Sigmoid colon (tissue), 7 donors: ENCODE data around the gene TRH. TPM values are rescaled to one million over a fixed set of nuclear protein-coding genes. Genes with fewer than 3 reads are reported as not detected.

ENCODE experiments used
- DNase-seq: peaks from one replicate; pipeline ENCODE4 v3.0.0-alpha.2; 2019
- H3K27ac ChIP-seq, 4 donors: fragments of 200-600 bp; sonication (generic); one replicate each; pipeline ENCODE4 v1.5.1; 2016 to 2019; ENCODE audit warnings: mild to moderate bottlenecking in 1 of 4
- H3K27me3 ChIP-seq, 3 donors: fragments of 200-600 bp; sonication (generic); one replicate each; pipeline ENCODE4 v1.5.1; 2019; ENCODE audit warnings: mild to moderate bottlenecking in 1 of 3
- H3K36me3 ChIP-seq, 4 donors: fragments of 200-600 bp; sonication (generic); one replicate each; pipeline ENCODE4 v1.5.1; 2016 to 2019
- H3K4me1 ChIP-seq, 4 donors: fragments of 200-600 bp; sonication (generic); one replicate each; pipeline ENCODE4 v1.5.1; 2017 to 2019
- H3K4me3 ChIP-seq, 4 donors: fragments of 200-600 bp; sonication (generic); one replicate each; pipeline ENCODE4 v1.5.1; 2017 to 2019; ENCODE audit warnings: mild to moderate bottlenecking in 2 of 4, moderate library complexity in 1 of 4
- H3K9me3 ChIP-seq, 4 donors: fragments of 200-600 bp in 3 of 4; sonication (generic) in 3 of 4; one replicate each; pipeline versions ENCODE4 v1.5.1 to v1.6.1; 2013 to 2019
- CTCF ChIP-seq, 4 experiments: fragments of 450-650 bp in 3 of 4; fragments of 200-600 bp in 1 of 4; IDR thresholded peaks; one replicate each; pipeline ENCODE4 v1.5.1; 2016 to 2019; ENCODE audit warnings: antibody characterized with exemption in 4 of 4, mild to moderate bottlenecking in 3 of 4, moderate library complexity in 2 of 4
- EP300 ChIP-seq, 4 donors: sonication (generic); formaldehyde crosslinking; IDR thresholded peaks; one replicate each; pipeline ENCODE4 v1.6.1; 2017; ENCODE audit warnings: antibody characterized with exemption in 4 of 4
- POLR2A ChIP-seq, 2 donors: fragments of 450-650 bp; IDR thresholded peaks; one replicate each; pipeline ENCODE4 v1.6.1; 2016; ENCODE audit warnings: antibody characterized with exemption in 2 of 2, mild to moderate bottlenecking in 2 of 2, moderate library complexity in 2 of 2
- POLR2AphosphoS5 ChIP-seq, 4 donors: sonication (generic); formaldehyde crosslinking; IDR thresholded peaks; one replicate each; pipeline ENCODE4 v1.6.1; 2017; ENCODE audit warnings: antibody characterized with exemption in 4 of 4
- WGBS, 2 donors: extraction: QIAGEN DNeasy Blood & Tissue Kit; methylation state at CpG; one replicate each; pipeline ENCODE4 v1.1.7; 2013; 5-methylcytosine and 5-hydroxymethylcytosine counted together
- intact Hi-C: fragments of 100-400 bp; cut with DNase I; formaldehyde crosslinking; loops from one replicate; pipeline ENCODE4 v1.15.1; 2023
- polyA plus RNA-seq, 3 donors: library from polyadenylated mRNA; stranded (reverse); fragments of 200-250 nt; gene quantifications; one replicate each; pipeline ENCODE4 v1.2.3, GENCODE V29; 2013
- total RNA-seq, 4 donors: library from RNA; depleted of rRNA; stranded (reverse); fragments of >200 nt; gene quantifications; one replicate each; pipeline ENCODE4 v1.1.0, GENCODE V29; 2016
- donor health status: healthy with polysubstance abuse.
- donor health status: Bipolar disorder and iron deficiency.
- donor health status: healthy.

Gene TRH
- total and polyA plus RNA-seq, 7 donors: 0.03 TPM; not detected in 6

GRCh38 chr3:129936757-129937156, 37.8 kb upstream of the TRH start:
- WGBS, 2 donors: 8 to 35% methylated on average over 6 of the region's 6 CpGs
- Histone ChIP-seq H3K4me3 (peak overlapping the region; percentile 1 to 38 (median 35)), H3K27me3 (no peaks in the 10 kb centered on the region), H3K36me3 (no peaks in the 10 kb centered on the region), H3K9me3 (no peaks in the 10 kb centered on the region), H3K27ac (peak overlapping the region in 3 of 4 donors; percentile 51 to 57 (median 55)), H3K4me1 (no peaks in the 10 kb centered on the region)
- no peak for TF ChIP-seq POLR2A (IDR thresholded peaks at IDR 0.05)
- peak; percentile 62 for DNase-seq
- intact Hi-C loops: no loop called here

- no peak overlapping the region for H3K4me3 ChIP-seq
- 94 to 95% methylated on average over 9 of the region's 9 CpGs for WGBS, 2 donors
- no peaks in the 10 kb centered on the region for H3K4me1 ChIP-seq
- TF ChIP-seq EP300 (IDR thresholded peaks at IDR 0.05) (no peak), POLR2AphosphoS5 (IDR thresholded peaks at IDR 0.05) (no peak)
- intact Hi-C loops: no loop called here
- no peaks in the 10 kb centered on the region for H3K27me3 ChIP-seq
- DNase-seq: no peak
- no peaks in the 10 kb centered on the region for H3K9me3 ChIP-seq
- no peaks in the 10 kb centered on the region for H3K36me3 ChIP-seq
- H3K27ac ChIP-seq: no peak overlapping the region
Observed at GRCh38 chr3:129937717-129938116, 36.8 kb upstream of the TRH start.

GRCh38 chr3:129938140-129938930, 36.2 kb upstream of the TRH start:
- Histone ChIP-seq H3K4me3 (no peak overlapping the region), H3K9me3 (no peaks in the 10 kb centered on the region), H3K36me3 (no peaks in the 10 kb centered on the region), H3K27ac (no peak overlapping the region), H3K4me1 (no peaks in the 10 kb centered on the region), H3K27me3 (no peaks in the 10 kb centered on the region)
- DNase-seq: peak; percentile 45
- no peak for TF ChIP-seq POLR2A (IDR thresholded peaks at IDR 0.05)
- TF ChIP-seq CTCF (IDR thresholded peaks at IDR 0.05): no peak
- no peak for TF ChIP-seq EP300 (IDR thresholded peaks at IDR 0.05)
- TF ChIP-seq POLR2AphosphoS5 (IDR thresholded peaks at IDR 0.05): no peak
- intact Hi-C loops: no loop called here
- whole genome bisulfite sequencing, 2 donors: 84 to 87% methylated on average over 8 of the region's 8 CpGs

GRCh38 chr3:129940086-129940485, 34.4 kb upstream of the TRH start:
- 89 to 90% methylated on average over 3 of the region's 3 CpGs for WGBS, 2 donors

GRCh38 chr3:129942296-129942695, 32.2 kb upstream of the TRH start:
- intact Hi-C loops: loop anchor here (2.0 to 10.0 kb wide), 2 partner anchors 61 to 153 kb away; no protein-coding TSS in a partner anchor
- no peaks in the 10 kb centered on the region for H3K27me3 ChIP-seq
- H3K4me1 ChIP-seq: no peaks in the 10 kb centered on the region
- WGBS, 2 donors: 19 to 22% methylated on average over 7 of the region's 7 CpGs
- no peaks in the 10 kb centered on the region for H3K36me3 ChIP-seq
- no peak overlapping the region for H3K4me3 ChIP-seq
- no peak for DNase-seq
- no peak overlapping the region for H3K27ac ChIP-seq
- H3K9me3 ChIP-seq: peaks cover 0 to 4% (median 0%) of the 10 kb centered on the region in 4 donors
- TF ChIP-seq CTCF (IDR thresholded peaks at IDR 0.05): peak; percentile 32 to 63 (median 54)
- TF ChIP-seq POLR2A (IDR thresholded peaks at IDR 0.05): no peak

More at GRCh38 chr3:129940086-129940485, 34.4 kb upstream of the TRH start:
- H3K36me3 ChIP-seq: no peaks in the 10 kb centered on the region
- DNase-seq: no peak
- no peaks in the 10 kb centered on the region for H3K4me1 ChIP-seq
- intact Hi-C loops: loop anchor here (10.0 kb wide), 1 partner anchor 155 kb away; no protein-coding TSS in a partner anchor
- H3K27me3 ChIP-seq: no peaks in the 10 kb centered on the region
- no peak overlapping the region for H3K27ac ChIP-seq
- no peak for TF ChIP-seq CTCF (IDR thresholded peaks at IDR 0.05)
- no peak for TF ChIP-seq EP300 (IDR thresholded peaks at IDR 0.05)
- no peak for TF ChIP-seq POLR2A (IDR thresholded peaks at IDR 0.05)
- no peak for TF ChIP-seq POLR2AphosphoS5 (IDR thresholded peaks at IDR 0.05)
- H3K9me3 ChIP-seq: no peaks in the 10 kb centered on the region
- no peak overlapping the region for H3K4me3 ChIP-seq
